Astrocyte of the cerebellum (primary cell): ENCODE measurements around the gene FPR2.
A peak's percentile ranks its signal among the peaks of the same experiment; 100 is the strongest.

ENCODE experiments used
- DNase-seq: peaks from one replicate; pipeline ENCODE4 v3.0.0-alpha.2; 2011; ENCODE audit warnings: low read depth
- H3K4me3 ChIP-seq: 2 replicates; pipeline ENCODE4 v1.5.1; 2011; ENCODE audit warnings: mild to moderate bottlenecking, low read depth, low read length, moderate library complexity
- CTCF ChIP-seq: IDR thresholded peaks from 2 replicates; pipeline ENCODE4 v1.5.1; 2012; ENCODE audit warnings: low read length, low read depth, moderate library complexity, mild to moderate bottlenecking; ENCODE audit errors: missing control alignments
- in situ Hi-C: cut with HindIII; loops from 2 replicates; pipeline ENCODE4 v1.10.0; 2017; ENCODE audit warnings: low sequenced_read_pairs

FPR2 gene

GRCh38 chr19:51739466-51740213, 21.3 kb upstream of the FPR2 start:
- no peak for TF ChIP-seq CTCF

GRCh38 chr19:51740356-51740755, 20.6 kb upstream of the FPR2 start:
- no peak for DNase-seq
- no peak for TF ChIP-seq CTCF
- no peak overlapping the region for H3K4me3 ChIP-seq
- in situ Hi-C loops: no loop called here

More at GRCh38 chr19:51739466-51740213, 21.3 kb upstream of the FPR2 start:
- DNase-seq: no peak
- in situ Hi-C loops: no loop called here
- H3K4me3 ChIP-seq: no peak overlapping the region

GRCh38 chr19:51742789-51743188, 18.2 kb upstream of the FPR2 start:
- H3K4me3 ChIP-seq: no peak overlapping the region
- peak; percentile 51 for DNase-seq
- in situ Hi-C loops: no loop called here
- no peak for TF ChIP-seq CTCF

- H3K4me3 ChIP-seq: no peak overlapping the region
- in situ Hi-C loops: no loop called here
- no peak for DNase-seq
- TF ChIP-seq CTCF: no peak
These were observed 17.6 kb upstream of the FPR2 start for GRCh38 chr19:51743405-51743804.

GRCh38 chr19:51746731-51747130, 14.2 kb upstream of the FPR2 start:
- TF ChIP-seq CTCF: no peak
- no peak for DNase-seq
- in situ Hi-C loops: no loop called here
- H3K4me3 ChIP-seq: no peak overlapping the region

GRCh38 chr19:51749979-51750378, 11.0 kb upstream of the FPR2 start:
- TF ChIP-seq CTCF: no peak
- no peak overlapping the region for H3K4me3 ChIP-seq
- in situ Hi-C loops: no loop called here
- no peak for DNase-seq
